Liver (tissue), 9 donors: ENCODE results near the gene CDX1. TPM values are rescaled to one million over a fixed set of nuclear protein-coding genes. Genes with fewer than 3 reads are reported as not detected.

Experiments used
- DNase-seq: peaks from one replicate; pipeline ENCODE4 v3.0.0-alpha.2; 2017; ENCODE audit warnings: low spot score
- H3K27ac ChIP-seq, 2 donors: one replicate each; pipeline ENCODE4 v1.7.0; 2013; ENCODE audit warnings: inconsistent platforms in 2 of 2, low read length in 2 of 2, control low read depth in 1 of 2, low read depth in 1 of 2, mild to moderate bottlenecking in 1 of 2
- H3K27me3 ChIP-seq, 4 donors: one replicate each; pipeline versions ENCODE4 v1.6.1 to v1.7.0; 2013; ENCODE audit warnings: low read length in 3 of 4, inconsistent platforms in 1 of 4, mild to moderate bottlenecking in 1 of 4, moderate library complexity in 1 of 4; ENCODE audit not compliant: control insufficient read depth in 4 of 4, insufficient read depth in 4 of 4
- H3K36me3 ChIP-seq, 4 donors: one replicate each; pipeline versions ENCODE4 v1.6.1 to v1.7.0; 2013; ENCODE audit warnings: low read length in 3 of 4, mild to moderate bottlenecking in 3 of 4, low read depth in 1 of 4, moderate library complexity in 1 of 4; ENCODE audit not compliant: control insufficient read depth in 4 of 4, insufficient read depth in 3 of 4
- H3K4me1 ChIP-seq, 4 donors: one replicate each; pipeline versions ENCODE4 v1.6.1 to v1.7.0; 2013; ENCODE audit warnings: low read length in 3 of 4, mild to moderate bottlenecking in 3 of 4, moderate library complexity in 1 of 4; ENCODE audit not compliant: control insufficient read depth in 4 of 4, insufficient read depth in 4 of 4
- H3K4me3 ChIP-seq, 3 donors: one replicate each; pipeline versions ENCODE4 v1.6.1 to v1.7.0; 2013; ENCODE audit warnings: low read length in 3 of 3, control low read depth in 1 of 3, low read depth in 1 of 3, mild to moderate bottlenecking in 1 of 3
- H3K9ac ChIP-seq, 2 donors: one replicate each; pipeline ENCODE4 v1.7.0; 2013; ENCODE audit warnings: low read length in 2 of 2, mild to moderate bottlenecking in 2 of 2, moderate library complexity in 2 of 2, control low read depth in 1 of 2, low read depth in 1 of 2
- H3K9me3 ChIP-seq, 4 donors: one replicate each; pipeline versions ENCODE4 v1.6.1 to v1.7.0; 2013; ENCODE audit warnings: low read length in 3 of 4; ENCODE audit not compliant: control insufficient read depth in 4 of 4
- ATF3 ChIP-seq: IDR thresholded peaks from 2 replicates; pipeline ENCODE4 v1.6.1; 2016; ENCODE audit warnings: antibody characterized with exemption
- EGR1 ChIP-seq, 2 donors: IDR thresholded peaks; 2 replicates each; pipeline ENCODE4 v1.6.1; 2016 to 2018; ENCODE audit warnings: antibody characterized with exemption in 2 of 2, low read depth in 2 of 2
- FOXA1 ChIP-seq: IDR thresholded peaks from 2 replicates; pipeline ENCODE4 v1.6.1; 2016; ENCODE audit warnings: antibody characterized with exemption
- FOXA2 ChIP-seq: IDR thresholded peaks from 2 replicates; pipeline ENCODE4 v1.6.1; 2016; ENCODE audit warnings: antibody characterized with exemption
- GABPA ChIP-seq, 2 donors: IDR thresholded peaks in 1 of 2; conservative IDR thresholded peaks in 1 of 2; 2 replicates each; pipeline ENCODE4 v1.6.1; 2016; ENCODE audit warnings: antibody characterized with exemption in 2 of 2, mild to moderate bottlenecking in 1 of 2, moderate library complexity in 1 of 2
- HNF4A ChIP-seq, 2 donors: conservative IDR thresholded peaks; 2 replicates each; pipeline ENCODE4 v1.6.1; 2016; ENCODE audit warnings: antibody characterized with exemption in 2 of 2, mild to moderate bottlenecking in 2 of 2
- HNF4G ChIP-seq: IDR thresholded peaks from 2 replicates; pipeline ENCODE4 v1.6.1; 2016; ENCODE audit warnings: antibody characterized with exemption
- JUND ChIP-seq, 2 donors: IDR thresholded peaks; 2 replicates each; pipeline ENCODE4 v1.6.1; 2016; ENCODE audit warnings: antibody characterized with exemption in 2 of 2
- NR2F2 ChIP-seq: IDR thresholded peaks from 2 replicates; pipeline ENCODE4 v1.6.1; 2016; ENCODE audit warnings: antibody characterized with exemption
- RAD21 ChIP-seq, 2 donors: IDR thresholded peaks; 2 replicates each; pipeline ENCODE4 v1.6.1; 2016; ENCODE audit warnings: antibody characterized with exemption in 2 of 2, mild to moderate bottlenecking in 2 of 2
- REST ChIP-seq: IDR thresholded peaks from 2 replicates; pipeline ENCODE4 v1.6.1; 2016; ENCODE audit warnings: antibody characterized with exemption, mild to moderate bottlenecking
- RXRA ChIP-seq, 2 donors: IDR thresholded peaks; 2 replicates each; pipeline ENCODE4 v1.6.1; 2017 to 2018; ENCODE audit warnings: antibody characterized with exemption in 2 of 2, mild to moderate bottlenecking in 1 of 2
- SP1 ChIP-seq: IDR thresholded peaks from 2 replicates; pipeline ENCODE4 v1.6.1; 2018; ENCODE audit warnings: antibody characterized with exemption, mild to moderate bottlenecking
- TAF1 ChIP-seq: conservative IDR thresholded peaks from 2 replicates; pipeline ENCODE4 v1.6.1; 2016; ENCODE audit warnings: antibody characterized with exemption, mild to moderate bottlenecking
- YY1 ChIP-seq: IDR thresholded peaks from 2 replicates; pipeline ENCODE4 v1.6.1; 2016; ENCODE audit warnings: antibody characterized with exemption, mild to moderate bottlenecking
- WGBS: extraction: QIAGEN DNeasy Blood & Tissue Kit; methylation state at CpG from one replicate; pipeline ENCODE4 v1.1.7; 2013; 5-methylcytosine and 5-hydroxymethylcytosine counted together
- polyA plus RNA-seq, 2 donors: library from polyadenylated mRNA; stranded (reverse) in 1 of 2; unstranded in 1 of 2; fragments of 200-250 nt in 1 of 2; fragments of >200 nt in 1 of 2; fragmentation: Nextera tagmentation in 1 of 2; extraction: Ambion mirVana in 1 of 2; gene quantifications; one replicate each; pipeline versions ENCODE4 v1.2.1 to v1.2.3, GENCODE V29; 2013 to 2015
- total RNA-seq, 2 donors: library from RNA; depleted of rRNA; stranded (reverse); fragments of >200 nt; gene quantifications; one replicate each; pipeline ENCODE4 v1.2.3, GENCODE V29; 2014
- TF ChIP-seq, protein P1 (sequence below): IDR thresholded peaks from 2 replicates; pipeline ENCODE4 v1.6.1; 2016; ENCODE audit warnings: antibody characterized with exemption
- donor health status: healthy.
- donor health status: healthy.
- donor health status: healthy.
- donor health status: healthy.
- donor health status: healthy.

The CDX1 gene
- total and polyA plus RNA-seq, 4 donors: not detected

DNA sequence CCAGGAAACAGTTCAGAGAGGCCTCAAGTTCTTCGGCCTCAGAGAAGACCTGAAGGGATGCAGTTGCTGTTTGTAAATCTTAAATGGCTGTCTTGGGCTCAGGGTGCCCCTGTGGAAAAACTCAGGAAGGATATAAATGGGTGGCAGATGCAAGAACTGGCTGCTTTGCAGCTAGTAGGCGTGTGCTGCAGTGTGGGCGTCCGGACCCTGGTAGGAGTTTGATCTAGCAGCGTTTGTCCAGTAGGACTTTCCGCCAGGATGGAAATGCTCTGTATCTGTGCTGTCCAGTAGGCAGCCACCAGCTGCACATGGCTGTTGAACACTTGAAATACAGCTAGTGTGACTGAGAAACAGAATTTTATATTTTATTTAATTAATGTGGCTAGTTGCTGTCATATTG lies 7.7 kb downstream of the CDX1 start:
- no peak for DNase-seq
- H3K36me3 ChIP-seq: no peaks in the 10 kb centered on the region
- TF ChIP-seq RXRA (IDR thresholded peaks at IDR 0.05): no peak
- TF ChIP-seq SP1: no peak
- H3K27me3 ChIP-seq: no peaks in the 10 kb centered on the region
- no peak overlapping the region for H3K4me3 ChIP-seq
- H3K27ac ChIP-seq: no peak overlapping the region
- H3K9ac ChIP-seq: no peak overlapping the region
- no peaks in the 10 kb centered on the region for H3K4me1 ChIP-seq
- WGBS: 90% methylated on average over 6 of the region's 6 CpGs
- no peaks in the 10 kb centered on the region for H3K9me3 ChIP-seq

DNA sequence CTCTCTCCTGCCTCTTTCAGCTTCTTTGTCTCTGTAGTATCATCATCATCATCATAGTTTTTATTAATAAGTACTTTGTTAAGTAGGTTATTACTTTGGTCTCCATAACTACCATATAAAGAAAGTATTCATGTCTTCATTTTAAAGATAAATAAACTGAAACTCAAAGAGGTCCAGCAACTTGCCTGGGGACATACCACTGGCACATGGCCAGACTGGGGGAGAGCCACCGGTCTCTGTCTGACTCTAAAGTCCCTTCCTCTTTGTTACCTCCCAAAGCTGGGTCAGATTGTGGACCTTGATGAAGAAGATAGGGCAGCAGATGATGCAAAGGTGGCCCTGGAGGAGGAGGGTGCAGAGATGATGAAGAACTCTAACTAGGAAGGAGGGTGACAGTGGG lies 8.5 kb downstream of the CDX1 start:
- no peak for TF ChIP-seq RAD21 (IDR thresholded peaks at IDR 0.05)
- no peak for TF ChIP-seq NR2F2
- TF ChIP-seq, protein P1, sequence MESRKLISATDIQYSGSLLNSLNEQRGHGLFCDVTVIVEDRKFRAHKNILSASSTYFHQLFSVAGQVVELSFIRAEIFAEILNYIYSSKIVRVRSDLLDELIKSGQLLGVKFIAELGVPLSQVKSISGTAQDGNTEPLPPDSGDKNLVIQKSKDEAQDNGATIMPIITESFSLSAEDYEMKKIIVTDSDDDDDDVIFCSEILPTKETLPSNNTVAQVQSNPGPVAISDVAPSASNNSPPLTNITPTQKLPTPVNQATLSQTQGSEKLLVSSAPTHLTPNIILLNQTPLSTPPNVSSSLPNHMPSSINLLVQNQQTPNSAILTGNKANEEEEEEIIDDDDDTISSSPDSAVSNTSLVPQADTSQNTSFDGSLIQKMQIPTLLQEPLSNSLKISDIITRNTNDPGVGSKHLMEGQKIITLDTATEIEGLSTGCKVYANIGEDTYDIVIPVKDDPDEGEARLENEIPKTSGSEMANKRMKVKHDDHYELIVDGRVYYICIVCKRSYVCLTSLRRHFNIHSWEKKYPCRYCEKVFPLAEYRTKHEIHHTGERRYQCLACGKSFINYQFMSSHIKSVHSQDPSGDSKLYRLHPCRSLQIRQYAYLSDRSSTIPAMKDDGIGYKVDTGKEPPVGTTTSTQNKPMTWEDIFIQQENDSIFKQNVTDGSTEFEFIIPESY: no peak
- TF ChIP-seq FOXA2: no peak
- no peak for TF ChIP-seq RXRA (IDR thresholded peaks at IDR 0.05)
- TF ChIP-seq GABPA (IDR thresholded peaks at IDR 0.05 in 1 of 2, conservative IDR thresholded peaks at IDR 0.05 in 1 of 2): no peak
- no peak for TF ChIP-seq HNF4A (conservative IDR thresholded peaks at IDR 0.05)
- TF ChIP-seq JUND (IDR thresholded peaks at IDR 0.05): no peak
- TF ChIP-seq YY1: no peak
- no peak for TF ChIP-seq SP1
- no peak for TF ChIP-seq HNF4G
- no peak for TF ChIP-seq REST
- no peak for TF ChIP-seq TAF1
- TF ChIP-seq EGR1 (IDR thresholded peaks at IDR 0.05; ENCODE audit: low read depth in 2 of 2): no peak
- no peak for TF ChIP-seq FOXA1
- H3K9ac ChIP-seq: no peak overlapping the region
- H3K4me1 ChIP-seq: no peaks in the 10 kb centered on the region
- H3K27me3 ChIP-seq: no peaks in the 10 kb centered on the region
- H3K36me3 ChIP-seq: no peaks in the 10 kb centered on the region
- no peak overlapping the region for H3K27ac ChIP-seq
- no peak for DNase-seq
- H3K4me3 ChIP-seq: no peak overlapping the region
- 55% methylated on average over 1 of the region's 1 CpG for WGBS
- no peaks in the 10 kb centered on the region for H3K9me3 ChIP-seq

- H3K9ac ChIP-seq: no peak overlapping the region
- 79% methylated on average over 5 of the region's 5 CpGs for WGBS
- H3K27ac ChIP-seq: no peak overlapping the region
- TF ChIP-seq GABPA (IDR thresholded peaks at IDR 0.05 in 1 of 2, conservative IDR thresholded peaks at IDR 0.05 in 1 of 2) (no peak), REST (no peak), YY1 (no peak), RXRA (IDR thresholded peaks at IDR 0.05) (no peak), HNF4A (conservative IDR thresholded peaks at IDR 0.05) (no peak), JUND (IDR thresholded peaks at IDR 0.05) (no peak), SP1 (no peak), EGR1 (IDR thresholded peaks at IDR 0.05; ENCODE audit: low read depth in 2 of 2) (no peak), NR2F2 (no peak), TAF1 (no peak), ATF3 (no peak), FOXA1 (no peak), RAD21 (IDR thresholded peaks at IDR 0.05) (peak; percentile 47 to 78), HNF4G (no peak)
- TF ChIP-seq, protein P1: no peak
Observed at GRCh38 chr5:150175536-150175935, 9.0 kb downstream of the CDX1 start.

More at GRCh38 chr5:150175536-150175935, 9.0 kb downstream of the CDX1 start:
- no peaks in the 10 kb centered on the region for H3K36me3 ChIP-seq
- H3K4me1 ChIP-seq: peaks cover 0 to under 1% (median 0%) of the 10 kb centered on the region in 4 donors
- no peaks in the 10 kb centered on the region for H3K9me3 ChIP-seq
- H3K4me3 ChIP-seq: no peak overlapping the region
- no peaks in the 10 kb centered on the region for H3K27me3 ChIP-seq
- DNase-seq: no peak
